Lower lobe of right lung (tissue), 2 donors: ENCODE measurements around the gene MYLK4. TPM values are rescaled to one million over a fixed set of nuclear protein-coding genes. Genes with fewer than 3 reads are reported as not detected.

Experiments used
- ATAC-seq, 2 donors: fragments of 200-7000 bp; cut with Tn5 transposase; one replicate each; pipeline ENCODE4 v1.9.1; 2020 to 2022; ENCODE audit warnings: mild to moderate bottlenecking in 2 of 2, moderate library complexity in 2 of 2
- DNase-seq: peaks from one replicate; pipeline ENCODE4 v3.0.0-alpha.2; 2020
- H3K27ac ChIP-seq: fragments of 200-600 bp; one replicate; pipeline ENCODE4 v1.8.0; 2022
- H3K27me3 ChIP-seq: fragments of 200-600 bp; one replicate; pipeline ENCODE4 v1.8.0; 2022; ENCODE audit warnings: low read depth
- H3K36me3 ChIP-seq: fragments of 200-600 bp; one replicate; pipeline ENCODE4 v1.8.0; 2022; ENCODE audit warnings: mild to moderate bottlenecking
- H3K4me1 ChIP-seq: fragments of 200-600 bp; one replicate; pipeline ENCODE4 v1.8.0; 2022
- H3K4me3 ChIP-seq: fragments of 200-600 bp; one replicate; pipeline ENCODE4 v1.8.0; 2022; ENCODE audit warnings: mild to moderate bottlenecking
- H3K9me3 ChIP-seq: fragments of 200-600 bp; one replicate; pipeline ENCODE4 v1.8.0; 2022
- intact Hi-C: fragments of 100-400 bp; cut with DNase I; formaldehyde crosslinking; loops from one replicate; pipeline ENCODE4 v1.11.0; 2022
- total RNA-seq: library from RNA; stranded (reverse); fragmentation: NEBNext Ultra II Directional; extraction: Animal tissue kit (Norgen Biotek cat#: 25700); gene quantifications from one replicate; pipeline ENCODE4 v1.2.1, GENCODE V29; 2021
- TF ChIP-seq, protein P1 (sequence below): fragments of 200-600 bp; IDR thresholded peaks from one replicate; pipeline ENCODE4 v1.8.0; 2022; ENCODE audit warnings: antibody characterized with exemption, mild to moderate bottlenecking
- donor health status: DM: no; HTN: yes; CAD: no; lungs with severe emphysema.

MYLK4 gene
- total RNA-seq, 1 donor from 2014 or later: 0.56 TPM

DNA sequence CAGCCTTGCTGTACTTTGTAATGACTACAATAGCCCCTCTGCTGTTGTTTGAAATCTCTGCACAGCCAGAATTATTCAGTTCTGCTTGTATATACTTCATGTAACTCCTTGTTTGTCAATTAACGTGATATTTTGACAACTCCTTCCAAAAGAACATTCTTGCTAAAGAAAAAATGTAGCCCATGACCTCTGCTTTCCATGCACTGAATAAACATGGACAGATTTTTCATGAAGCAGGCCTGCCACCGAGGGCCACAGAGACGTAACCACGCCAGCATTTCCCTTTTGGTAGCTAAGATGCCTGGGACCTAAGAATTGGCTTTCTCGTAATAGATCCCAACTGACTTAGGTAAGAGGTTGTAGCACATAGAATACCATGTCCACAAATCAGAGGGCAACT lies 135.9 kb downstream of the MYLK4 start:
- TF ChIP-seq, protein P1, sequence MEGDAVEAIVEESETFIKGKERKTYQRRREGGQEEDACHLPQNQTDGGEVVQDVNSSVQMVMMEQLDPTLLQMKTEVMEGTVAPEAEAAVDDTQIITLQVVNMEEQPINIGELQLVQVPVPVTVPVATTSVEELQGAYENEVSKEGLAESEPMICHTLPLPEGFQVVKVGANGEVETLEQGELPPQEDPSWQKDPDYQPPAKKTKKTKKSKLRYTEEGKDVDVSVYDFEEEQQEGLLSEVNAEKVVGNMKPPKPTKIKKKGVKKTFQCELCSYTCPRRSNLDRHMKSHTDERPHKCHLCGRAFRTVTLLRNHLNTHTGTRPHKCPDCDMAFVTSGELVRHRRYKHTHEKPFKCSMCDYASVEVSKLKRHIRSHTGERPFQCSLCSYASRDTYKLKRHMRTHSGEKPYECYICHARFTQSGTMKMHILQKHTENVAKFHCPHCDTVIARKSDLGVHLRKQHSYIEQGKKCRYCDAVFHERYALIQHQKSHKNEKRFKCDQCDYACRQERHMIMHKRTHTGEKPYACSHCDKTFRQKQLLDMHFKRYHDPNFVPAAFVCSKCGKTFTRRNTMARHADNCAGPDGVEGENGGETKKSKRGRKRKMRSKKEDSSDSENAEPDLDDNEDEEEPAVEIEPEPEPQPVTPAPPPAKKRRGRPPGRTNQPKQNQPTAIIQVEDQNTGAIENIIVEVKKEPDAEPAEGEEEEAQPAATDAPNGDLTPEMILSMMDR: no peak
- Histone ChIP-seq H3K4me1 (no peaks in the 10 kb centered on the region), H3K4me3 (no peak overlapping the region), H3K27ac (no peak overlapping the region), H3K9me3 (peaks cover 5% of the 10 kb centered on the region), H3K36me3 (no peaks in the 10 kb centered on the region), H3K27me3 (peaks cover 9% of the 10 kb centered on the region)
- ATAC-seq: no peak
- intact Hi-C loops: no loop called here
- DNase-seq: no peak

DNA sequence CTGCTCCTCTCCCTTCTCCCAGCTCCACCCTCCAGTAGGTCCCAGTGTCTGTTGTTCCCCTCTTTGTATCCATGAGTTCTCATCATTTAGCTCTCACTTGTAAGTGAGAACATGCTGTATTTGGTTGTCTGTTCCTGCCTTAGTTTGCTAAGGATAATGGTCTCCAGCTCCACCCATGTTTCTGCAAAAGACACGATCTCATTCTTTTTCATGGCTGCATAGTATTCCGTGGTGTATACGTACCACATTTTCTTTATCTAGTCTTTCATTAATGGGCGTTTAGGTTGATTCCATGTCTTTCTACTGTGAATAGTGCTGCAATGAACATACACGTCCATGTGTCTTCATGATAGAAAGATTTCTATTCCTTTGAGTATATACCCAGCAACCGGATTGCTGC lies 136.6 kb downstream of the MYLK4 start:
- Histone ChIP-seq H3K27me3 (peaks cover 5% of the 10 kb centered on the region), H3K36me3 (no peaks in the 10 kb centered on the region), H3K9me3 (peaks cover 5% of the 10 kb centered on the region), H3K27ac (no peak overlapping the region), H3K4me1 (no peaks in the 10 kb centered on the region), H3K4me3 (no peak overlapping the region)
- intact Hi-C loops: no loop called here
- no peak for ATAC-seq
- DNase-seq: no peak
- TF ChIP-seq, protein P1: no peak

Other genes starting within 250 kb of the MYLK4 start
- 45.1 TPM for gene WRNIP1, start 14.5 kb upstream of the MYLK4 start, total RNA-seq
- 125 TPM for gene SERPINB1, start 90.9 kb upstream of the MYLK4 start, total RNA-seq
- gene SERPINB9, start 152.4 kb upstream of the MYLK4 start, total RNA-seq: 12.8 TPM
- gene SERPINB6, start 220.6 kb upstream of the MYLK4 start, total RNA-seq: 160 TPM
- gene NQO2, start 249.0 kb upstream of the MYLK4 start, total RNA-seq: 22.4 TPM